Measurements from ENCODE around the gene MBNL2. TPM values are rescaled to one million over a fixed set of nuclear protein-coding genes. Genes with fewer than 3 reads are reported as not detected.

Gene MBNL2
- total and polyA plus RNA-seq, 10 of the 15 experiments (the other 5 are each of a cell fraction or from before 2014, with no cell fraction given): 1.6 to 9.7 (median 6.7) TPM

GRCh38 chr13:97422118-97423054, 200.3 kb downstream of the MBNL2 start (continued):
- TF ChIP-seq HSF1 (IDR thresholded peaks at IDR 0.05; ENCODE audit: low read depth, low read length): no peak
- no peak for TF ChIP-seq MEF2B (IDR thresholded peaks at IDR 0.05; ENCODE audit: partially characterized antibody, poor library complexity, severe bottlenecking)
- TF ChIP-seq CHD1 (IDR thresholded peaks at IDR 0.05; ENCODE audit: low read depth, low read length): no peak
- no peak for TF ChIP-seq FOXK2 (IDR thresholded peaks at IDR 0.05)
- no peak for TF ChIP-seq TARDBP (IDR thresholded peaks at IDR 0.05; ENCODE audit: borderline replicate concordance)
- no peak for TF ChIP-seq RCOR1 (conservative IDR thresholded peaks at IDR 0.05; ENCODE audit: low read depth, low read length)
- TF ChIP-seq IRF5 (IDR thresholded peaks at IDR 0.05; ENCODE audit: borderline replicate concordance): no peak
- TF ChIP-seq ZNF622 (IDR thresholded peaks at IDR 0.05): no peak

All from GM12878 (cell line).